Liver (tissue), 9 donors: ENCODE results near the gene ITCH. TPM values are rescaled to one million over a fixed set of nuclear protein-coding genes. Genes with fewer than 3 reads are reported as not detected.

Experiments
- DNase-seq: peaks from one replicate; pipeline ENCODE4 v3.0.0-alpha.2; 2017; ENCODE audit warnings: low spot score
- H3K27ac ChIP-seq, 2 donors: one replicate each; pipeline ENCODE4 v1.7.0; 2013; ENCODE audit warnings: inconsistent platforms in 2 of 2, low read length in 2 of 2, control low read depth in 1 of 2, low read depth in 1 of 2, mild to moderate bottlenecking in 1 of 2
- H3K27me3 ChIP-seq, 4 donors: one replicate each; pipeline versions ENCODE4 v1.6.1 to v1.7.0; 2013; ENCODE audit warnings: low read length in 3 of 4, inconsistent platforms in 1 of 4, mild to moderate bottlenecking in 1 of 4, moderate library complexity in 1 of 4; ENCODE audit not compliant: control insufficient read depth in 4 of 4, insufficient read depth in 4 of 4
- H3K36me3 ChIP-seq, 4 donors: one replicate each; pipeline versions ENCODE4 v1.6.1 to v1.7.0; 2013; ENCODE audit warnings: low read length in 3 of 4, mild to moderate bottlenecking in 3 of 4, low read depth in 1 of 4, moderate library complexity in 1 of 4; ENCODE audit not compliant: control insufficient read depth in 4 of 4, insufficient read depth in 3 of 4
- H3K4me1 ChIP-seq, 4 donors: one replicate each; pipeline versions ENCODE4 v1.6.1 to v1.7.0; 2013; ENCODE audit warnings: low read length in 3 of 4, mild to moderate bottlenecking in 3 of 4, moderate library complexity in 1 of 4; ENCODE audit not compliant: control insufficient read depth in 4 of 4, insufficient read depth in 4 of 4
- H3K4me3 ChIP-seq, 3 donors: one replicate each; pipeline versions ENCODE4 v1.6.1 to v1.7.0; 2013; ENCODE audit warnings: low read length in 3 of 3, control low read depth in 1 of 3, low read depth in 1 of 3, mild to moderate bottlenecking in 1 of 3
- H3K9ac ChIP-seq, 2 donors: one replicate each; pipeline ENCODE4 v1.7.0; 2013; ENCODE audit warnings: low read length in 2 of 2, mild to moderate bottlenecking in 2 of 2, moderate library complexity in 2 of 2, control low read depth in 1 of 2, low read depth in 1 of 2
- H3K9me3 ChIP-seq, 4 donors: one replicate each; pipeline versions ENCODE4 v1.6.1 to v1.7.0; 2013; ENCODE audit warnings: low read length in 3 of 4; ENCODE audit not compliant: control insufficient read depth in 4 of 4
- ATF3 ChIP-seq: IDR thresholded peaks from 2 replicates; pipeline ENCODE4 v1.6.1; 2016; ENCODE audit warnings: antibody characterized with exemption
- CTCF ChIP-seq: fragments of 150-350 bp; IDR thresholded peaks from 2 replicates; pipeline ENCODE4 v1.5.1; 2017; ENCODE audit warnings: improper control_type of control experiment, low read depth, low read length; ENCODE audit not compliant: missing input control
- EGR1 ChIP-seq, 2 donors: IDR thresholded peaks; 2 replicates each; pipeline ENCODE4 v1.6.1; 2016 to 2018; ENCODE audit warnings: antibody characterized with exemption in 2 of 2, low read depth in 2 of 2
- FOXA1 ChIP-seq: IDR thresholded peaks from 2 replicates; pipeline ENCODE4 v1.6.1; 2016; ENCODE audit warnings: antibody characterized with exemption
- FOXA2 ChIP-seq: IDR thresholded peaks from 2 replicates; pipeline ENCODE4 v1.6.1; 2016; ENCODE audit warnings: antibody characterized with exemption
- GABPA ChIP-seq, 2 donors: IDR thresholded peaks in 1 of 2; conservative IDR thresholded peaks in 1 of 2; 2 replicates each; pipeline ENCODE4 v1.6.1; 2016; ENCODE audit warnings: antibody characterized with exemption in 2 of 2, mild to moderate bottlenecking in 1 of 2, moderate library complexity in 1 of 2
- HNF4A ChIP-seq, 2 donors: conservative IDR thresholded peaks; 2 replicates each; pipeline ENCODE4 v1.6.1; 2016; ENCODE audit warnings: antibody characterized with exemption in 2 of 2, mild to moderate bottlenecking in 2 of 2
- HNF4G ChIP-seq: IDR thresholded peaks from 2 replicates; pipeline ENCODE4 v1.6.1; 2016; ENCODE audit warnings: antibody characterized with exemption
- JUND ChIP-seq, 2 donors: IDR thresholded peaks; 2 replicates each; pipeline ENCODE4 v1.6.1; 2016; ENCODE audit warnings: antibody characterized with exemption in 2 of 2
- MAX ChIP-seq: IDR thresholded peaks from 2 replicates; pipeline ENCODE4 v1.6.1; 2016; ENCODE audit warnings: antibody characterized with exemption
- NR2F2 ChIP-seq: IDR thresholded peaks from 2 replicates; pipeline ENCODE4 v1.6.1; 2016; ENCODE audit warnings: antibody characterized with exemption
- RAD21 ChIP-seq, 2 donors: IDR thresholded peaks; 2 replicates each; pipeline ENCODE4 v1.6.1; 2016; ENCODE audit warnings: antibody characterized with exemption in 2 of 2, mild to moderate bottlenecking in 2 of 2
- REST ChIP-seq: IDR thresholded peaks from 2 replicates; pipeline ENCODE4 v1.6.1; 2016; ENCODE audit warnings: antibody characterized with exemption, mild to moderate bottlenecking
- RXRA ChIP-seq, 2 donors: IDR thresholded peaks; 2 replicates each; pipeline ENCODE4 v1.6.1; 2017 to 2018; ENCODE audit warnings: antibody characterized with exemption in 2 of 2, mild to moderate bottlenecking in 1 of 2
- SP1 ChIP-seq: IDR thresholded peaks from 2 replicates; pipeline ENCODE4 v1.6.1; 2018; ENCODE audit warnings: antibody characterized with exemption, mild to moderate bottlenecking
- TAF1 ChIP-seq: conservative IDR thresholded peaks from 2 replicates; pipeline ENCODE4 v1.6.1; 2016; ENCODE audit warnings: antibody characterized with exemption, mild to moderate bottlenecking
- YY1 ChIP-seq: IDR thresholded peaks from 2 replicates; pipeline ENCODE4 v1.6.1; 2016; ENCODE audit warnings: antibody characterized with exemption, mild to moderate bottlenecking
- ZBTB33 ChIP-seq: IDR thresholded peaks from 2 replicates; pipeline ENCODE4 v1.6.1; 2016; ENCODE audit warnings: antibody characterized with exemption
- WGBS: extraction: QIAGEN DNeasy Blood & Tissue Kit; methylation state at CpG from one replicate; pipeline ENCODE4 v1.1.7; 2013; 5-methylcytosine and 5-hydroxymethylcytosine counted together
- polyA plus RNA-seq, 2 donors: library from polyadenylated mRNA; stranded (reverse) in 1 of 2; unstranded in 1 of 2; fragments of 200-250 nt in 1 of 2; fragments of >200 nt in 1 of 2; fragmentation: Nextera tagmentation in 1 of 2; extraction: Ambion mirVana in 1 of 2; gene quantifications; one replicate each; pipeline versions ENCODE4 v1.2.1 to v1.2.3, GENCODE V29; 2013 to 2015
- total RNA-seq, 2 donors: library from RNA; depleted of rRNA; stranded (reverse); fragments of >200 nt; gene quantifications; one replicate each; pipeline ENCODE4 v1.2.3, GENCODE V29; 2014
- donor health status: healthy.
- donor health status: healthy.
- donor health status: healthy.
- donor health status: healthy.
- donor health status: healthy.

Gene ITCH
- total and polyA plus RNA-seq, 4 donors: 14.3 to 85.3 (median 25.8) TPM

GRCh38 chr20:34531608-34532265 lies 168.7 kb downstream of the ITCH start:
- H3K27ac ChIP-seq: no peak overlapping the region
- no peak overlapping the region for H3K4me3 ChIP-seq
- H3K4me1 ChIP-seq: peaks cover 0 to 4% (median 2%) of the 10 kb centered on the region in 4 donors
- no peaks in the 10 kb centered on the region for H3K27me3 ChIP-seq
- H3K9ac ChIP-seq: no peak overlapping the region
- 92% methylated on average over 8 of the region's 8 CpGs for WGBS
- TF ChIP-seq FOXA2 (no peak), NR2F2 (no peak), ZBTB33 (no peak), JUND (IDR thresholded peaks at IDR 0.05) (no peak), GABPA (IDR thresholded peaks at IDR 0.05 in 1 of 2, conservative IDR thresholded peaks at IDR 0.05 in 1 of 2) (no peak), SP1 (no peak), ATF3 (no peak), RAD21 (IDR thresholded peaks at IDR 0.05) (no peak), HNF4G (no peak)
- peaks cover 10 to 53% (median 41%) of the 10 kb centered on the region in 4 donors for H3K36me3 ChIP-seq
- no peak for DNase-seq
- no peaks in the 10 kb centered on the region for H3K9me3 ChIP-seq

GRCh38 chr20:34532320-34532719 lies 169.2 kb downstream of the ITCH start:
- TF ChIP-seq ZBTB33 (no peak), RAD21 (IDR thresholded peaks at IDR 0.05) (no peak), REST (no peak), TAF1 (no peak), NR2F2 (no peak), HNF4A (conservative IDR thresholded peaks at IDR 0.05) (no peak), FOXA1 (no peak), EGR1 (IDR thresholded peaks at IDR 0.05; ENCODE audit: low read depth in 2 of 2) (no peak), GABPA (IDR thresholded peaks at IDR 0.05 in 1 of 2, conservative IDR thresholded peaks at IDR 0.05 in 1 of 2) (no peak), JUND (IDR thresholded peaks at IDR 0.05) (no peak), ATF3 (no peak), RXRA (IDR thresholded peaks at IDR 0.05) (no peak), HNF4G (no peak), MAX (no peak), CTCF (no peak), SP1 (no peak), YY1 (no peak), FOXA2 (no peak)
- no peak overlapping the region for H3K27ac ChIP-seq
- H3K4me3 ChIP-seq: no peak overlapping the region
- DNase-seq: no peak
- no peaks in the 10 kb centered on the region for H3K9me3 ChIP-seq
- 96% methylated on average over 8 of the region's 8 CpGs for WGBS
- peaks cover 0 to 4% (median 0%) of the 10 kb centered on the region in 4 donors for H3K4me1 ChIP-seq
- no peak overlapping the region for H3K9ac ChIP-seq
- no peaks in the 10 kb centered on the region for H3K27me3 ChIP-seq
- peaks cover 11 to 52% (median 38%) of the 10 kb centered on the region in 4 donors for H3K36me3 ChIP-seq
